ENCODE measurements around the gene CPT1B. TPM values are rescaled to one million over a fixed set of nuclear protein-coding genes. Genes with fewer than 3 reads are reported as not detected.
"Not testable (repeated sequence)": the region's sequence is repeated elsewhere in the genome, so short reads cannot be mapped to it uniquely, and the experiment has no call there.

The CPT1B gene
- total RNA-seq, 1 donor from 2014 or later = 81.2 TPM

DNA sequence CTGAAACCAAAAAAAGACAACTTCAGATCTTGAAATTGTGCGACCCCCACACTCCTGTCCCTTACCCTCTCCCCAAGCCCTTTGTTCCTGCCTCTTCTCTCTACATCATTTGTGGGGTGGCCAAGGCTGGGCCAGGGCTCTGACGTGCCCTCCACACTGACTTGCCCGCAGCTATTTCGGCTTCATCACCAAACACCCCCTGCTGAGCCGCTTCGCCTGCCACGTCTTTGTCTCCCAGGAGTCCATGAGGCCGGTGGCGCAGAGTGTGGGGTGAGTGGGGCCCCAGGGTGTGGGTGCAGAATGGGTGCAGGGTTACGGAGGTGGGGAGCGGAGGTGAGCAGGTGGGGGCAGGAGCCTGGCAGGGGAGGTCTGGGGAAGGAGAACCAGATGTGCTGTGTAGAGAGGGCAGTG is 31.8 kb upstream of the CPT1B start:
- no peak for DNase-seq (ENCODE audit: low read depth, low spot score)
- H3K9me3 Mint-ChIP-seq = no peaks in the 10 kb centered on the region
- H3K4me1 Mint-ChIP-seq = peaks cover 4% of the 10 kb centered on the region
- H3K36me3 Mint-ChIP-seq (ENCODE audit: low read depth) = no peaks in the 10 kb centered on the region
- TF ChIP-seq, protein P1, sequence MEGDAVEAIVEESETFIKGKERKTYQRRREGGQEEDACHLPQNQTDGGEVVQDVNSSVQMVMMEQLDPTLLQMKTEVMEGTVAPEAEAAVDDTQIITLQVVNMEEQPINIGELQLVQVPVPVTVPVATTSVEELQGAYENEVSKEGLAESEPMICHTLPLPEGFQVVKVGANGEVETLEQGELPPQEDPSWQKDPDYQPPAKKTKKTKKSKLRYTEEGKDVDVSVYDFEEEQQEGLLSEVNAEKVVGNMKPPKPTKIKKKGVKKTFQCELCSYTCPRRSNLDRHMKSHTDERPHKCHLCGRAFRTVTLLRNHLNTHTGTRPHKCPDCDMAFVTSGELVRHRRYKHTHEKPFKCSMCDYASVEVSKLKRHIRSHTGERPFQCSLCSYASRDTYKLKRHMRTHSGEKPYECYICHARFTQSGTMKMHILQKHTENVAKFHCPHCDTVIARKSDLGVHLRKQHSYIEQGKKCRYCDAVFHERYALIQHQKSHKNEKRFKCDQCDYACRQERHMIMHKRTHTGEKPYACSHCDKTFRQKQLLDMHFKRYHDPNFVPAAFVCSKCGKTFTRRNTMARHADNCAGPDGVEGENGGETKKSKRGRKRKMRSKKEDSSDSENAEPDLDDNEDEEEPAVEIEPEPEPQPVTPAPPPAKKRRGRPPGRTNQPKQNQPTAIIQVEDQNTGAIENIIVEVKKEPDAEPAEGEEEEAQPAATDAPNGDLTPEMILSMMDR (conservative IDR thresholded peaks at IDR 0.05) = no peak
- H3K4me3 Mint-ChIP-seq = no peak overlapping the region
- H3K27ac Mint-ChIP-seq (ENCODE audit: unreplicated experiment) = no peak overlapping the region
- H3K27me3 Mint-ChIP-seq (ENCODE audit: low read depth) = peaks cover 3% of the 10 kb centered on the region

DNA sequence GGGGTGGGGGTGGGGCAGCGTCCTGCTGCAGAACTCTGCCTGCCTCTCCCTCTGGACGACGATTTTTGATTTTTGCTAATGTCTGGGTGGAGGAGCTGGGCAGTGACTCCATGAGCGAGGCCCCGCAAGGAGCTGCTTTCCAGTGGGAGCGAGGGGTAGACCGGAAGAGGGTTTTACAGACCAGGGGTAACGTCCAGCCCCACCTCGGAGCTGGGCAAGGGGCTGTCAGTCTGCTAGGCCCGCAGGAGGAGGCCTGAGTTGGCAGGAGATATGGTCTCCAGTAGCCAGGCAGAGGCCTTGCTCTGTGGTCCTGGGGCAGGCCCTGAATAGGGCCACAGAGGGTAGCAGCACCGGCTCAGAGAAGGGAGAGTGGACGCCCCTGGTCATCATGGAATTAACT is 31.4 kb upstream of the CPT1B start:
- H3K9me3 Mint-ChIP-seq = no peaks in the 10 kb centered on the region
- peaks cover 3% of the 10 kb centered on the region for H3K27me3 Mint-ChIP-seq (ENCODE audit: low read depth)
- H3K36me3 Mint-ChIP-seq (ENCODE audit: low read depth) = no peaks in the 10 kb centered on the region
- no peak for DNase-seq (ENCODE audit: low read depth, low spot score)
- H3K4me1 Mint-ChIP-seq = peaks cover 4% of the 10 kb centered on the region
- no peak overlapping the region for H3K4me3 Mint-ChIP-seq
- H3K27ac Mint-ChIP-seq (ENCODE audit: unreplicated experiment) = no peak overlapping the region
- TF ChIP-seq, protein P1 (conservative IDR thresholded peaks at IDR 0.05) = no peak

DNA sequence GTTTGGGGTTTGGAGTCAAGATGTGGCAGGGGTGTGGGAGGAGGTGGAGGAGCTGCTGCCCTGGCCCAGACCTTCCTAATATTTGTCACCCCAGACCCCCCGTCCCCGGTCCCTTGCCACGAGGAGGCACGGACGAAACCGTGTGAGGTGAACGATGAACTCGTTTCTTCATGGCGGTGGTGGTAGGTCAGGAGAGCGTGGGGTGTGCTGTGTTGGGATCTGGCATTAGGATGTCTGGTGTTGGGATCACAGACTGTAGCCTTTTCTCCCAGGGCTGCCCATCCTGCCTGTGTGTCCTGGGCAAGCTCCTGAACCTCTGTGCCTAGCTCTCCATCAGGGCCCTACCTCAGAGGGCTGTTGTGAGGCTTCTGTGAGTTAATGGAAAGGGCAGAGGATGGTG is 30.8 kb upstream of the CPT1B start:
- Mint-ChIP-seq H3K4me3 (no peak overlapping the region), H3K4me1 (peaks cover 4% of the 10 kb centered on the region), H3K27me3 (ENCODE audit: low read depth) (no peaks in the 10 kb centered on the region), H3K36me3 (ENCODE audit: low read depth) (no peaks in the 10 kb centered on the region), H3K27ac (ENCODE audit: unreplicated experiment) (no peak overlapping the region), H3K9me3 (no peaks in the 10 kb centered on the region)
- TF ChIP-seq, protein P1 (conservative IDR thresholded peaks at IDR 0.05) = no peak
- DNase-seq (ENCODE audit: low read depth, low spot score) = no peak

DNA sequence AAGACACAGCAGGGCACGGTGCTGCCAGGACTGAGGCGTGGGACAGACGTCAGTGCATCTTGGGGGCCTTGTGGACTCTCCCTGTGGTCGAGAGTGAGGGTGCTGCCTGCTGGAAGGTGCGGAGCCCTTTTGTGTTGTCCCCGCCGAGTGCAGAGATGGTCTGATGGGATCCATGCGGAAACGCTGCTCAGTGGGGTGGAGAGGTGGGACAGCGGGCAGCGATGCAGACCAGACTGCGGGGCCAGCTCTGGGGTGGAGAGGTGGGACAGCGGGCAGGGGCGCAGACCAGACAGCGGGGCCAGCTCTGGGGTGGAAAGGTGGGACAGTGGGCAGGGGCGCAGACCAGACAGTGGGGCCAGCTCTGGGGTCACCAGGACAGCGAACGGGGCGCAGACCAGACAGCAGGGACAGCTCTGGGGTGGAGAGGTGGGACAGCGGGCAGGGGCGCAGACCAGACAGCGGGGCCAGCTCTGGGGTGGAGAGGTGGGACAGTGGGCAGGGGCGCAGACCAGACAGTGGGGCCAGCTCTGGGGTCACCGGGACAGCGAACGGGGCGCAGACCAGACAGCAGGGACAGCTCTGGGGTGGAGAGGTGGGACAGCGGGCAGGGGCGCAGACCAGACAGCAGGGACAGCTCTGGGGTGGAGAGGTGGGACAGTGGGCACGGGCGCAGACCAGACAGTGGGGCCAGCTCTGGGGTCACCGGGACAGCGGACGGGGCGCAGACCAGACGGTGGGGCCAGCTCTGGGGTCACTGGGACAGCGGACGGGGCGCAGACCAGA is 30.0 kb upstream of the CPT1B start:
- H3K9me3 Mint-ChIP-seq; DNase-seq (ENCODE audit: low read depth, low spot score); H3K36me3 Mint-ChIP-seq (ENCODE audit: low read depth); H3K27ac Mint-ChIP-seq (ENCODE audit: unreplicated experiment); H3K27me3 Mint-ChIP-seq (ENCODE audit: low read depth); H3K4me1 Mint-ChIP-seq: not testable (repeated sequence)
- peak overlapping the region; percentile 44 for H3K4me3 Mint-ChIP-seq

DNA sequence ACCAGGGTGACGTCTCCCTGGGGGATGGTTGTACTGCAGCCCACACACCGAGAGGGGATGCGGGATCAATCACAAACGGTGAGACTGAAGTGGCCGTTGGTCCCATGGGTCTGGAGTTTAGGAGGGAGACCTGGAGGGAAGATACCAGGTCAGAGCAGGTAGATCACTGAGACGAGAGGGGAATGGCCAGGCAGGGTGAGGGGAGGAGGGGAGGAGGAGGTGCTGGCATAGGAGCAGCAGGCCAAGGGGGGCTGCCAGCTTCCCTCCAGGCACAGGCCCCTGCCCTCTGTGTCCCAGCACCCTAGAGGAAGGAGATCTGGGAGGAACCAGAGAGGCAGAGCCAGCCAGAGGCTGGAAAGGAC is 29.4 kb upstream of the CPT1B start:
- DNase-seq (ENCODE audit: low read depth, low spot score) = no peak
- no peak overlapping the region for H3K27ac Mint-ChIP-seq (ENCODE audit: unreplicated experiment)
- TF ChIP-seq, protein P1 (conservative IDR thresholded peaks at IDR 0.05) = no peak
- peak overlapping the region; percentile 44 for H3K4me3 Mint-ChIP-seq
- no peaks in the 10 kb centered on the region for H3K9me3 Mint-ChIP-seq
- H3K4me1 Mint-ChIP-seq = peaks cover 4% of the 10 kb centered on the region
- no peaks in the 10 kb centered on the region for H3K36me3 Mint-ChIP-seq (ENCODE audit: low read depth)
- no peaks in the 10 kb centered on the region for H3K27me3 Mint-ChIP-seq (ENCODE audit: low read depth)

DNA sequence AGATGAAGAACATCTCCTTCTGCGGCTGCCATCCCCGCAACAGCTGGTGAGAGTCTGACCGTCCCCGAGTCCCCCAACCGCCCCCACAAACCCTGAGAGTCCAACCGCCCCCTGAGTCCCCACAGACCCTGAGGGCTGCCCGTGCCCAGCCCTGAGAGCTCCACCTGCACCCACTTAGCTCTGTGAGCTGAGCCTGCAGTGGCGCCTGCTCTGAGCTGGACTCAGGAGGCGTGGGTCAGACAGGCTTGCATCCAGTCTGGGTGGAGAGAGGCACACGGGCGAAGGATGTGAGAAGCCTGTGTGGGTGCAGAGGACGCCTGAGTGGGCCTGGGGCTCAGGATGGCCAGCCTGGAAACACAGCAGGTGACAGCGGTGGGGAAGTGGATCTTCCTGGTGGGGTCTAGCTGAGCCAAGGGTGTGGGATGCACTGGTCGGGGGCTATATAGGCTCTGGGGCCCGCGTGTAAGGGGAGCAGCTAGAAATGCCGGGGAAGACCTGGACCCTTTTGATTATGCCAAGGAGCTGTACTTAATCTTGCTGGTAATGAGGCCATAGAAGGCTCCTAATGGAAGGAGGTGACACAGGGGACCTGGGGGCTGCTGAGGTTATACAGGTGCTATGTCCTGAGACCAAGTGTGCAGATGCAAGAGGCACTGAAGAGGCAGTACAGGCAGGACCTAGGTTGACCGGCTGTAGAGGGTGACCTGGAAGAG is 28.9 kb upstream of the CPT1B start:
- no peaks in the 10 kb centered on the region for H3K27me3 Mint-ChIP-seq (ENCODE audit: low read depth)
- peaks cover 4% of the 10 kb centered on the region for H3K4me1 Mint-ChIP-seq
- H3K36me3 Mint-ChIP-seq (ENCODE audit: low read depth) = no peaks in the 10 kb centered on the region
- peak overlapping the region; percentile 44 for H3K4me3 Mint-ChIP-seq
- no peak overlapping the region for H3K27ac Mint-ChIP-seq (ENCODE audit: unreplicated experiment)
- TF ChIP-seq, protein P1 (conservative IDR thresholded peaks at IDR 0.05) = no peak
- no peak for DNase-seq (ENCODE audit: low read depth, low spot score)
- H3K9me3 Mint-ChIP-seq = no peaks in the 10 kb centered on the region
